HG03565 (cell line): ENCODE results near the gene KRTAP9-7.
"Not testable (repeated sequence)": the region's sequence is repeated elsewhere in the genome, so short reads cannot be mapped to it uniquely, and the experiment has no call there.

ENCODE experiments used
- ATAC-seq: cut with Tn5 transposase; IDR thresholded peaks from one replicate; pipeline ENCODE4 v1.9.1; 2021; ENCODE audit warnings: mild to moderate bottlenecking, moderate library complexity; ENCODE audit not compliant: unreplicated experiment

KRTAP9-7 gene

DNA sequence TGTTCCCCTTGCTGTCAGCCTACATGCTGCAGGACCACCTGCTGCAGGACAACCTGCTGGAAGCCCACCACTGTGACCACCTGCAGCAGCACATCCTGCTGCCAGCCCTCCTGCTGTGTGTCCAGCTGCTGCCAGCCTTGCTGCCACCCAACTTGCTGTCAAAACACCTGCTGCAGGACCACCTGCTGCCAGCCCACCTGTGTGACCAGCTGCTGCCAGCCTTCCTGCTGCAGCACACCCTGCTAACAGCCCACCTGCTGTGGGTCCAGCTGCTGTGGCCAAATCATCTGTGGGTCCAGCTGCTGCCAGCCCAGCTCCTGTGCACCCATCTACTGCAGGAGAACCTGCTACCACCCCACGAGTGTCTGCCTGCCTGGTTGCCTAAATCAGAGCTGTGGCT lies 4.2 kb upstream of the KRTAP9-7 start:
- not testable (repeated sequence) for ATAC-seq

DNA sequence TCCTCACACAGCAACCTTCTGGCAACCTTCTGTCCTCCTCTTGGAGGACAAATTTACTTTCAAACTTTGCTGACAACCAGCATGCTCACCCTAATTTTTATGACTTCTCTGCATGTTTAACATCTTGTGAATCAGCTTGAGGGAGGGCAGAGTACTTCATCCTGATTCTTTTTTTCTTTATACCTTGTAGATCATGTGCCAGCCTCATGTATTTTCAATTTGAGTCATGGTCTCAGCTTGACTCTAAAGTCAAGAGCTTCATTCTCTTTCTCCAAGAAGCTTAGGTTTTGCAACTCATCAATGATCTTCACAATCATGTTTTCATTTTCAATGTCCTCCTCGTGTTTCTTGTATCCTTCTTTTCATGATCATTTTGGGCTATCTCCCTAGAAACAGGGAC lies 3.6 kb upstream of the KRTAP9-7 start:
- ATAC-seq = no peak

DNA sequence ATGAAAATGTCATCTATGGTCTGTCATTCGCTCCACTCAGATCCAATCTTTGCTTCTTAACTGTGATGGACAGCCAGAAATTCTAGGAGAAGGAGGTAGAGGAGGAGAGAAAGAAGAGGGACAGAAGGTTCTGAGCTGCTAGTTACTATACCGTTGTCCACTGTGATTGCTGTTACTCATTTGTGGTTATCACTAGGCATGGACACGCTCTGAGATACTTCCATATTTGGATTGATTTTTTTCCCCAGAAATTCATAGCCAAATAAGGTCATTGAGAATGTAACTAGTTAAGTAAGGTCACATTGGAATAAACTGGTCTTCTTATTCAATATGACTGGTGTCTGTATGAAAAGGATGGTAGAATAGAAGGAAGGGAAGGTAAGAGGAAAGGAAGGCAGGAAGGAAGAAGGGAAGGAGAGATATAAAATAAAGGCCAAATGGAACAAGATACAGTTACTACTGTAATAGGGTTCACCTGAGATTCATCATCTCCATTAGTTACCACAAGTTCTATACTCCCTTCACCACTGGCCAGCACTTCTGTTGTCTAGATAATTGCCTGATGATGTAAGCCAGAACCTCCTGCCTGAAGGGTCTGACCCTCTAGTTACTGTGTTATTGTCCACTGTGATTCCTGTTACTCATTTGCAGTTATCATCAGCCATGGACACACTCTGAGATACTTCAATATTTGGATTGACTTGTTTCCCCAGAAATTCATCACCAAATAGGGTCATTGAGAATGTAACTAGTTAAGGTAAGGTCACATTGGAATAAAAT lies 2.9 kb downstream of the KRTAP9-7 start:
- no peak for ATAC-seq

DNA sequence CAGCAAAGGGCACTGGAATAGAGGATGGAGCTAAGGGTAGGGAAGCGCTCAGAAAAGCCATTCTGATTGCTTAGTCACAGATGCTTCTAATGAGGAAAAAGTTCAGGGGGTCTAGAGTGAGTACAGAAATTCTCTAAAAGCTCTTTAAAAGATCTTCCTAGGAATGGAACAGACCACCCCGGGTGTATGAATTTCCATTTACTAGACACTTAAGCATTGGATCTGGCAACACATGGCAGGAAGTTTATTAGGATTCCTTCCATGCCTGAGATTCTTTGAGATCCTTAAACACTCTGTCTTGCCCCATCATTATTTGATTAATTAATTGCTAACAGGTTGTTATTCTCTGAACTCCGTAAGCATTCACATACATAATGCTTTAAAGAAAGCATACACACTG lies 8.5 kb downstream of the KRTAP9-7 start:
- no peak for ATAC-seq

DNA sequence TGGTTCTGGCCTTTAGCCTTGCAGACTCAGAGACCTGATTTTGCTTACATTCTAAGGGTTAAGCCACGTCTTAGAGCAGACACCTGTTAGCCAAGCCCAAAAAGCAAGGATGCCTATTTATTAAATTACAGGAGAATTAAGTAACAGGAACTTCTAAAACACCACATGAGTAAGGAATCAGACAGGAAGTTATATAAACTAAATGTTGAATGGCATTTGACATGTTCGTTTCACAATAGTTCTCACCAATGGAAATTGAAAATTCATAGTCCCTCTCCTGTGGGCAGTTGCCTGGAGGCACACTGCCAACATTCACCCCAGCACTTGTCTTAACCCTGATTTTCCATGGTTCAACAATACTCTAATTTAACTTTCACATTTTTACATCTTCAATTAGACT lies 9.0 kb downstream of the KRTAP9-7 start:
- no peak for ATAC-seq

DNA sequence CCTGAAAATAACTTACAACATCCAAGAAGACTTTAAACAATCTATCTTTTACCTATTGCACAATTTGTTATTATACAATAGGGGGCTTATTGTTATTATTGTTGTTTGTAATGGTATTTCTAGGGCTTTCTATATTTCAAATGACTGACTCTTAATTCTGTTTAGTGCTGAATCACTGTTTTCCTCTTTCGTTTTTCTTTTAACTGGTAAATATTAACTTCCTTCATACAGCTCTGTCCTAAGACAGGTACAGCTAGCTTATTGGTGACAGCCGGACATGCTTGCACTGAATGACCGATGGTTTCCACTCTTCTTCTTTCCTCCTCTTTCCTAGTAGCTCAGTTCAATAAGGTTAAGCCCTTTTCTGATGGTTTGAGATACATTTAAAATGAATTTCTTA lies 11.6 kb downstream of the KRTAP9-7 start:
- ATAC-seq = no peak

DNA sequence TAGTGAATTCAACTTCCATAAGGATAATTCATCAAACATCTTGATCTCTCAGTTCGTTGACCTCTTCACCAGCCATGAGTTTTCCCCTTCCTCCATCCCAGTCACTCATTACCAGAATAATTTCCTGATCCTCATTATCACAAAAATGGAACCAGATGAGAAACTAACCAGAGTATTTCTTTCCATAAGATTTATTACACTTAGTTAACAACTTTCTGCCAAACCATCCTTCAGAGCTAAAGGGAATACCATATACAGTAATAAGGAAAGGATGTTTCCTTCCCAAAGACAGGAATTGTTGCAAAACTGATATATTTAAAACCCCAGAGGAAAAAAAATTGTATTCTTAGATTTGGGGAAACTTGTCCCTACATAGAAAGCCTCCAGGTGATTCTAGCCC lies 18.5 kb downstream of the KRTAP9-7 start:
- no peak for ATAC-seq

DNA sequence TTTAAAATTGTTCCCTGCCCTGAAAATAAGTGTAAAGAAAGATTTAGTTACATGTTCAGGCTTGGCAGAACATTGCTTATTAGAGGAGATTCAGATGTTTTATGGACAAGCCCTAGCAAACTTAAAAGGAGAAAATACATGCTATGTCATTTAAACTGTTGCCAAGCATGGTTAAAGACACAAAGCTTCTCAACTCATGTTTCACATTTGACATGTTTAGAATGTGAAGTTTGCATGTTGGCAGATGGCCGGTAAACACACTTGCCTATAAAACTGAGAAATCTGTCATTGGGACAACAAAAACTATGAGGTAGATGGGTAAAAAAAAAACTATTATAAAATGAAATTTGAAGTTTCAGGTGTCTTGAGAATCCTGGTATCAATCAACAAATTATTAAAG lies 21.3 kb downstream of the KRTAP9-7 start:
- no peak for ATAC-seq

DNA sequence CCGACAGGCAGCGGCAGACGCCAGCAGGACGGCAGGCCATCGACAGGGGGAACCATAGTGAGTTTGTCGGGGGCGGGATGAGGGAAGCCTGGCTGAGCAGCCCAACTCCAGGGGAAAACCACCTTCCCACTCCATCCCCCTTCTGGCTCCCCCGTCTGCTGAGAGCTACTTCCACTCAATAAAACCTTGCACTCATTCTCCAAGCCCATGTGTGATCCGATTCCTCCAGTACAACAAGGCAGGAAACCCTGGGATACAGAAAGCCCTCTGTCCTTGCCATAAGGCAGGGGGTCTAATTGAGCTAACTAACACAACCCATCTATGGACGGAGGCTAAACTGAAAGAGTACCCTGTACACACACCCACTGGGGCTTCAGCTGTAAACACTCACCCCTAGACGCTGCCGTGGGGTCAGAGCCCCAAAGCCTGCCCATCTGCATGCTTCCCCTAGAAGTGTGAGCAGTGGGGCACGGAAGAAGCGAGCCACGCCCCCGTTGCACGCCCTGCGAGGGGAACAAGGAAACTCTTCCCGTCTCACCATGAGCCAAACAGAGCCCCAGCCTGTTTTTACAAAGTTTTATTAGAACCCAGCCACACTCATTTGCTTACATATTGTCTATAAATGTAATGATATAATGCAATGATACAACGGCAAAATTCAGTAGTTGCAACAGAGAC lies 23.1 kb downstream of the KRTAP9-7 start:
- ATAC-seq = no peak

DNA sequence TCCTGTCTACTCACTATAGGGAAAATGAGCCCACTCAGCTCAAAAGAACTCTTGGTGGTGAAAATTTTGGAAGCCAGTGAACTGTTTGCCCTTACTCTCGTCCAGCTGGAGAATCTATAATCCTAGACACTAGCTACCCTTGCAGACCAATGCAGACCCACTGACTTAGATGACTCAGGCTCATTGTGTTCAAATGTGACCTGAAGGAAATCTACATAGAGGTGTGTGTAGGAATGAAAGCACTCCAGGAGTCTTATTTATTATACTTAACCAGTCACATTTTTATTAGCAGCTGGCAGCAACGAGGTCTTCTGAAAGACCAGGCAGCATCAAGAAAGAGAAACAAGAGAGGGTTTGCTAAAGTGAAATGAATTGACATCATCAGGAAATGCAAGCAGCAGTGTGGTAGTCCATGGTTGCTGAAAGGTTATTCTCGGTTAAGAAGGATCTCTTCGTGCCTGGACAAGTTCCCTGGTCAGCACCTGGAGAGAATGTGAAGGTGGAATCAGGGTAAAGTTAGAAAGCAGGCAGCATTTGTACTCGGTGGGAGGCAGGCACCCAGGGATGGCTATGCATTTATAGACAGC lies 25.8 kb downstream of the KRTAP9-7 start:
- ATAC-seq = no peak

DNA sequence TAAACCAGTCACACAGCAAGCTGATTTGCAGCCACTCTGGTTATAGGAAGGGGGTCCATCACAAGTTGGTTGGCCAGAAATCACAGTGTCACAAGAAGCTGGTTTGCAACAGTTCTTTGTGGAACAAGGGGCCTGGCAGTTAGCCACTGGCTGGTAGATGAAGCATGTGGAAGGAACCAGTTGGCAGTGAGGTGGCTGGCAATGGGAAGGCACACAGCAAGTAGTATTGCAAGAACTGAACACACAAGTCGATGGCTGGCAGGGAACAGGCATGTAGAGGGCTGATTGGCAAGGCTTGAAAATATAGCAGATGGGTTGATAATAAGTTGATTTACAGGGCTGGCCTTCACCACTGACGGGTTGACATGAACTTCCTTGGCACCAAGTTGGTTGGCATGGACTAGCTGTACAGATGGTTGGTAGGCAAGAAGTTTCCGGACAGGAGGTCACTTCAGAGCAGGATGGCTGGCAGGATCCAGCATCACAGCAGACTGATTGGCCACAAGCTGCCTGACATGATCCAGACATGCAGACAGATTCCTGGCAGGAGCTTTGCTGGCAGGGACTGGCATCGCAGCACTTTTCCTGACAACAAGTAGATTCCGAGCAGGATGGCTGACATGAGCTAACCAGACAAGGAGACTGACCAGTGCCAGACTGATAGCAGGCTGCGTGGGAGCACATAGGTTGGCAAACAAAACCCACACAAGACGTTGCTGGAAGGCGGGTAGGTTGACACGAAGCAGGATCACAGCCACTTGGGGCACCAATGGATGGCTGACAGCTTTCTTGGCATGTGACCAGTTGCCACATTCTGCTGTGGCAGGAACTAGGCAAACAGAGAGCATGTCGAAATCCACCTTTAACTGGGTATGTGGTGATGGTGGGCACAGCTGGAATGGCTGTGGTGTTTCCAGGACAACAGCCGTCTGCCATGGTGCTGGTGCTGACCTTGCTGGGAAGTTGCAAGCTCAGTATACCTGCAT lies 26.7 kb downstream of the KRTAP9-7 start, which contains the start of gene KRTAP29-1:
TSS of gene KRTAP29-1 (minus strand) at position 936 of the 986 bp plus-strand sequence. CDS start at position 936, 0 bp downstream.
- ATAC-seq = no peak

DNA sequence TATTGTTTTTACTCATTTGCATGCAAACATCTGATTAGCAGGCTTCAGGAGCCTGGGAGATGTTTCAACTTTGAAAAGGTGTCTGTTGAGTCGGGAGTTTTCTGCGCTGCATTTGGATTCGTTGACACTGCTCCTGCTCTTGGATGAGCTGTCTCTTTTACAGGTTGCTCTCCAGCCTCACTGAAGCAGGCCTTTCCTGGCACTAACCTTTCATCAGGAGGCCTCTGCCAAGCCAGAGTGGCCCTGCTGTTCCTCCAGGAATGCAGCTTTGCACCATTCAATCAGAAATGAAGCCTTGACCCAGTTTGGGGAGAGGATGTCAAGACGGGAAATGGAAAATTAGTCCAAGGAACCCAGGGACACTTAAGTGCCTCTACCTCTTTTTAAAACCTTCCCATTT lies 27.5 kb downstream of the KRTAP9-7 start:
- ATAC-seq = no peak

DNA sequence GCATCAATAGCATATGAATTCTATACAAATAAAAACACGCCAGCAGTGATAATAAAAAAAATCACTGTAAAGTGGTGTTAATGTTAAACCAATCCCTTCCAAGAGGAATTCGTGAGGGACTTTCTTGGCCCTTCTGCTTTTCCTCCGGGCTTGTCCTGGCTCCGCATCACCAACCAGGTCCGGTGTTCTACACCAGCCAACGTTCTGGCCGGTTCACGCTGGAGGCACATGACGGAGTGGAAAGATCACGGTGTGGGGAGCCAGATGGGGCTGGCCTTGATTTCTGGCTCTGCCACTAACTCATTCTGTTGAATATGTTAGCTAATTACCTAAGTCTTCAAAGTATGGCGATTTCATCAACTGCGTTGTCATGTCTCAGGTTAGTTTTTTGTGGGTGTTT lies 28.6 kb downstream of the KRTAP9-7 start:
- no peak for ATAC-seq

DNA sequence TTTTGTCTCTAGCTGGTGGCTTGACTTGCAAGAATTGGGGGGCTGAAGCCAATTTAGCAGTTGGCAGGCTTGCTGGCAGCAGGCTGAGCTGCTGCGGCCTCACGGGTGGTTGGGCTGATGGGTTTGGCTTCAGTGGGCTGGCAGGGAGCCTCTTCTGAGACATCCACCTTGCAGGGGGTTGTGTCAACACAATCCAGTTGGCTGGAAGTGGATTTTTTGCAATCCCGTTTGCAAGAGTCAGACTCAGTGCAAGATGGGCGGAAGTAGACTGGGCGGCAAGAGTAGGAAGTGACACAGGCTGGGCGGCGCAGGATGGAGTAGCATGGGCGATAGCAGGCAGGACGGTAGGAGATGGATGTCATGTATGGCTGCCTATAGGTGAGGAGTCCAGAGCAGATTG lies 32.1 kb downstream of the KRTAP9-7 start:
- no peak for ATAC-seq

DNA sequence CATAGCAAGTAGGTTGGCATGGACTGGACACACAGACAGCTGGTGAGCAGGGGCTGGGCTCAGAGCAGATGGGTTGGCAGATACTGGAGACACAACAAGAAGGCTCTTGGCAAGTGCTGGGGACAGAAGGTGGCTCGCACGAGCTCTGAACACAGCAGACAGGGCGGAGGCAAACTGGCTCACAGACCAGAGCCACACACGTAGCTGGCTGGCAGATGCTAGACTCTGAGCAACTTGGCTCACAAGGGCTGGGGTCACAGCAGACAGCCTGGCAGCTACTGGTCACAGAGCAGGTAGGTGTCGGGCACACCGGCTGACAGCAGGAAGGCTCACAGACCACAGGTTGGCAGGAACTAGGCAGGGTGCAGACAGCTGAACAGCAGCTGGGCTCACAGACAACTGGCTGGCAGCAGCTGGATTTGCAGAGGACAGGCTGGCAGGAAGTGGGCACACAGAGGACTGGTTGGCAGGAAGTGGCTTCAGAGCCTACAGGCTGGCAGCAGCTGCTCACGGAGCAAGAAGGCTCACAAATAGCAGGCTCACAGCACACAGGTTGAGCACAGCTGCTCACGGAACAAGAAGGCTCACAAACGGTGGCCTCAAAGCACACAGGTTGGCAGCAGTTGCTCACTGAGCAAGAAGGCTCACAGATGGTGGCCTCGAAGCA lies 32.9 kb downstream of the KRTAP9-7 start:
- no peak for ATAC-seq

DNA sequence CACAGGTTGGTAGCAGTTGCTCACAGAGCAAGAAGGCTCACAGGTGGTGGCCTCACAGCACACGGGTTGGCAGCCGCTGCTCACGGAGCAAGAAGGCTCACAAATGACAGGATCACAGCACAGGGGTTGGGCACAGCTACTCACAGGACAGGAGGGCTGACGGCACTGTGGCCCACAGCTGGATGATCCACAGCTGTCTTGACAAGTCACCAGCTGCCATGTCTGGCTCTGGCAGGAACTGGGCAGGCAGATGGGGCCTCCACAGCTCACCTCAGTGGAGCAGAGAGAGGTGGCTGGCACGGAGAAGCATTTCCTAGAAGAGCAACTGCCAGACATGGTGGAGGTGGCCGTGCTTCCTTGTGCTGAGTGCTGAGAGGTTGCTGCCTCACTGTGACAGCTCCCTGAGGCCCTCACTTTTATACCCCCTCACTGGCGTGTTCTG lies 33.4 kb downstream of the KRTAP9-7 start, which contains the start of gene KRTAP16-1:
TSS of gene KRTAP16-1 (minus strand) at position 392 of the 442 bp plus-strand sequence. CDS start at position 336, 56 bp downstream.
- ATAC-seq = no peak

DNA sequence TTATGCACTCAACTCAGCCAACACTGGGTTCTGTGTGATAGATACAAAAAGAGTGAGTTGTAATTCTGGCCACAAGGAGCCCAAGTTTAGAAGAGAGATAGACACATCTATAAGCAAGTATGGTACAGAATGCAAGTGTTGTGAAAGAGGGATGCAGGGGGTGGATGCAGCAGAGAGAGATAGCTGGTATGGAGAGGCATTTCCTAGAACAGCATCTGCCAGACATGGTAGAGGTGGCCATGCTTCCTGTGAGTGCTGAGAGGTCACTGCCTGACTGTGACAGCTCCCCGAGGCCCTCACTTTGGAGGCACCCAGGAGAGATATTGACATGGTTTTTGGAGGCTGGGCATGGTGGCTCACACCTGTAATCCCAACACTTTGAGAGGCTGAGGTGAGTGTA lies 35.6 kb downstream of the KRTAP9-7 start:
- ATAC-seq = no peak

DNA sequence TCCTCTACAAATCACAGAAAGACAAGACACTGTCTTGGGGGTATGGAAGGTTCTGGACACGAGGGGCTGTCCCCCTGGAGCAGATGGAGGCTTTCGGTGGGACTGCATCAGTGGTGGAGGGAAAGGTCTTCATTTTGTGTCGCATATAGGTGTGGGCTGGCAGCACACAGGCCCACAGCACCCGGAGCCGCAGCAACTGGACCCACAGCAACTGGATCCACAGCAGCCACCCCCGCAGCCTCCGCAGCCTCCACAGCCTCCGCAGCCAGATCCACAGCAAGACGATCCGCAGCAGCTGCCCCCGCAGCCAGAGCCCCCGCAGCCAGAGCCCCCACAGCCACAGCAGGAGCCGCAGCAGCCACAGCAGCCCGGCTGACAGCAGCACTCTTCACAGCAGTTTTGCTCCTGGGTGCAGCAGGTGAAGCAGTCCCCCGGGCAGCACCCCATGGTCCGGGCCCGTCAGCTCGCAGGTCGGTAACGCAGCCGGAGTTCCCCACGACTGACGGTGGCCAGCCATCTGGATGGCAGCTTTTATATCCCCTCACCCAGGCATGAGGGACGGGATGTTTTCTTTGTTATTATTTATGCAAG lies 39.8 kb downstream of the KRTAP9-7 start, which contains the start of gene KRTAP17-1:
TSS of gene KRTAP17-1 (minus strand) at position 507 of the 591 bp plus-strand sequence. CDS start at position 447, 60 bp downstream.
- no peak for ATAC-seq

DNA sequence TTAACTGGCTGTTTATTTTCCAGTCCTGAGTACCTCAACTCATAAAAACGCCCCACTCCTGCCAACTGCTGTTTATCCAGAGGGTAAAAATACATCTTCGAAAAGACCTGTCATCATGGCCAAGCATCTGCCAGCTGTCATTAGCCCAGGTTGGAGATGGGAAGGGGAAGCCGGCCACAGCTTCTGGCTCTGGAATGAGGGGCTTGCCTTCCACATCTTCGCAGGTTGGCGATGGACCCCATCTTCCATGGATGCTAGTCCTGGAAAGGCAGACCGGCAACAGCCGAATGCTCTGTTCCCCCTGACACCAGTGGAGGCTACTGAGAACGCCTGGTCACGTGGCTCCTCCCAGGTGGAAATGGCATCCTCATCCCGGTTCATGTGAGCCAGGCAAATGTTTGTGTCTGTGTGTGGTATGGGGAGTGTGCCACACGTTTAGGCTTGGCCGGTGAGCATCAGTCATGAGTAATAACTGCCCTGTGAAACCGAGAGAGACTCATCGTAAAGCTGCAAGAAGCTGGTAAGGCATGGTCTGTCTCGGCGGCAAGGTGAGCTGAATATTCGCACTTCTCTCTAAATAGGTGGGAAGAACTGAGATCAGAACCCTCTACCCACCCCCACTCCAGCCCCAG lies 40.4 kb downstream of the KRTAP9-7 start:
- no peak for ATAC-seq
